Stimulated activated CD8-positive, alpha-beta memory T cell treated with anti-CD3 and anti-CD28 coated beads, Interleukin-15, amount 100 ng/mL, for 48 hours (primary cell): ENCODE measurements around the gene SEL1L3.

Experiments
- DNase-seq, 2 donors: peaks; one replicate each; pipeline ENCODE4 v3.0.0-alpha.2; 2020; ENCODE audit warnings: low read depth in 2 of 2

Gene SEL1L3

DNA sequence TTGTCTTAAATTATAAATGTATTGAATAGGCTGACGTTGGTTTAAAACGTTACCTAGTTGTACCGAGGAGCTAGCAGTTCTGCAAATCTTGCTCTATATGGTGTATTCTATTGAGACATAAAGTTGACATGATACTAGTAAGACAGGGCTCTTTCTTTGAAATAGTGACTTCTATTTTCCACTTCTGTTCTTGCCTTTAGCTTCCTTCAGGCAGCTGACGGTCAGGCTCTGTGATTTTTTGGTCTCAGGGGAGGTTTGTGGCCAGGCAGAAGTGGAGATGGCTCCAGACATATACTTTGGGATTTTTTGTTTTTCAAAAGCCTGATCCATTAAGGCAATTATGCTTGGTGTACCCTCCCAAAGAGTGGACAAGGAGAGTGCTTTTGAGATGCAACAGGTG, 111.9 kb downstream of the SEL1L3 start:
- DNase-seq = no peak

- DNase-seq = no peak
Observed at GRCh38 chr4:25749150-25749794, 113.5 kb downstream of the SEL1L3 start.

DNA sequence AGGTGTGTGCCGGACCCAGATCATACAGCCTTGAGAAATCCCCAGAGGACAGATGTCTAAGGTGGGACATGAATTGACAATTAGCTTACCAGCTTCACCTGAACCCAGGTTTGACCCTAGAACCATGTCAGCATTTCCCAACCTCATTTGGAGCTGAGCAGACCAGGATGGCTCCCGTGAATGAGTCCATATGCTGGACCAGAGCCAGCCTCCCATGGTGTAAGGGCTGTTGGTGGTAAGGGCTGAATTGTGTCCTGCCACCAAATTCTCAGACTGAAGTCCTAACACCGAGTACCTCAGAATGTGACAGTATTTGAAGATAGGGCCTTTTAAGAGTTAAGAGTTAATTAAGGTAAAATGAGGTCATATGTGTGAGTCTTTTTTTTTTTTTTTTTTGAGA, 118.8 kb downstream of the SEL1L3 start:
- DNase-seq = no peak

GRCh38 chr4:25729564-25729963, 133.2 kb downstream of the SEL1L3 start:
- DNase-seq = no peak

GRCh38 chr4:25728886-25729285, 133.9 kb downstream of the SEL1L3 start:
- no peak for DNase-seq

DNA sequence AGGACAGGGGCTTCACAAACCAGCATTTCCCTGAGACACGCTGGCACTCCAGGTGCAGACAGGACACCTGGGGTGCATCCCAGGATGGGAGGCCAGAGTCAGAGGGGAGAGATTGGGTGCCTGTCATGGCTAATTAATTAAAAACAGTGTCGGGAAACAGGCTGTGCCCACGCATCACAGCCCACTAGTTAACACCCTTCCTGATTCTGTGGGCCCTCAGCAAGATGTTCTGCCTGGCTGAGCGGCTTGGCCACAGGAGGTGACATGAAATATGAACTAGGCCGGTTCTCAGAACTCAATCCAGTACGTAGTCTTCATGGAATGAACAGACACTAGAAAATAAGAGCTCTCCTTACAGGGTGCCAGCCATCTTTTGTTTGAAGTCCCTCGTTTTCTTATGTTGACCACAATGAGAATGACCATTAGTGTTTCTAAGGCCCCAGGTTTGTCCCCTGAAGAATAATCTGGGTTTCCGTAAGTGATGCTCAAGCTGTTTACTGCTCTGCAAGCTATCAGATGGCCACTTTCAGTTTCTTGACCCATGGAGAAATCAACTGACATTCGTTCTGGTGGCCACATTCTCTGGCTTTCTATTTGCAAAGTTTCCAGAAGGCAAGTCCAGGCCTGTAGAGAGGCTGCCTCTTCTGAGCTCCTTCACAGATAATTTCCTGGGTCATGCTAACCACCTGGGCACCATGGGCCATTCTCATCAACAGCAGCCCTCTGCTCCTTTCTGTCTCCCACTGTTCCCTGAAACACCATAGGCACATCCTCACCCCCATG, 134.9 kb downstream of the SEL1L3 start:
- no peak for DNase-seq

DNA sequence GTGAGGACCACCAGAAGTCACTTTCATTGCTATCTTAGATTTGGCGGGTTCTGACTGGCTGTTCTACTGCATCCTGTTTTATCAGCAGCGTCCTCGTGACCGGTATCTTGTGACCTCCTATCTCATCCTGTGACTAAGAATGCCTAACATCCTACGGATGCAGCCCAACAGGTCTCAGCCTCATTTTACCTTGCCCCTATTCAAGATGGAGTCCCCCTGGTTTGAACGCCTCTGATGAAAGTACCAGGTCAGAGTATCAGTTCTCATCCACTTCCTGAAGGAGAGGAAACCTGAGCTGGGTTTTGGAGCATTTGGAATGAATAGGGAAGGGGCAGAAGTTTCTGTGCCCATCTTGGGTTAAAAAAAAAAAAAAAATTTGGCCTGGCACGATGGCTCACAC, 136.9 kb downstream of the SEL1L3 start:
- no peak for DNase-seq

- no peak for DNase-seq
Observed at GRCh38 chr4:25723409-25723808, 139.4 kb downstream of the SEL1L3 start.

DNA sequence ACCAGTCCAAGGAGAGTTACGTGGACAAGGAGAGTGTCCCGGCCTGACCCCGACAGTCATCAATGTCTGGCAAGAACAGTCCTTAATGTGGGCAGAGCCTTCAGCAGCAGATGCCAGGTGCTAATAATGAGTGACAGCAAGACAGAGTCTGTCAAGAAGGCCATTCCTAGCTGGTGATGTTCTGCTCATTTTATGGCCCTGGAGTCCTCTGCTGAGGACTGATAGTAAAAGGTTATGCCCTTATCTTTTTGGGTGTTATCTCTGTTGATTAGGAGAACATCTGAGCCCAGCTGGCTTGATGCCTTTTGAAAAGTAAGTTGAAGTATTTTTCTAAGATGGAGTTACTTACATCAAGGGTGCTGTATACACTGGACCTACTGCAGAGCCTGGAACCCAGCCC, 139.8 kb downstream of the SEL1L3 start:
- DNase-seq = no peak

GRCh38 chr4:25713812-25714211, 149.0 kb downstream of the SEL1L3 start:
- no peak for DNase-seq

DNA sequence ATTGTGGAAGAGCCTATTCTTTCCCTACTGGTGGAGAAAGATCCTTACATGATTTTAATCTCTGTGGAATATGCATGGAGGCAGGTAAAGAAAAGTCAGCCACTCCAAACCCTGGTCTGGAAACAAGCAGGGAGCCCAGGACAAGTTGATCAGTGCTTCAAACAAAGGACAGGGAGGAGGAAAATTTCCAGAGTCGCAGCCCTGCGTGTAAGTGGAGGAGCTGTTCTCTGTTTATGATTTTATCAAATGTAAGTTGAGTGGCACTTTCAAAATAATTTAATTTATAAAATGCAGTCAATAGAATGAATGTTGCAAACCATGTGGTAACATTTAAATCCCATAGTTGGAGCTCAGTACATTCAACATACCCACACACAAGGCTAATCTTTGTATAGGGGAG, 150.2 kb downstream of the SEL1L3 start:
- DNase-seq = no peak

- DNase-seq = no peak
Observed at GRCh38 chr4:25710637-25711036, 152.2 kb downstream of the SEL1L3 start.

- no peak for DNase-seq
Observed at GRCh38 chr4:25704516-25704915, 158.3 kb downstream of the SEL1L3 start.

GRCh38 chr4:25703731-25704388, 158.9 kb downstream of the SEL1L3 start:
- no peak for DNase-seq

- DNase-seq = no peak
Observed at GRCh38 chr4:25702848-25703247, 159.9 kb downstream of the SEL1L3 start.

DNA sequence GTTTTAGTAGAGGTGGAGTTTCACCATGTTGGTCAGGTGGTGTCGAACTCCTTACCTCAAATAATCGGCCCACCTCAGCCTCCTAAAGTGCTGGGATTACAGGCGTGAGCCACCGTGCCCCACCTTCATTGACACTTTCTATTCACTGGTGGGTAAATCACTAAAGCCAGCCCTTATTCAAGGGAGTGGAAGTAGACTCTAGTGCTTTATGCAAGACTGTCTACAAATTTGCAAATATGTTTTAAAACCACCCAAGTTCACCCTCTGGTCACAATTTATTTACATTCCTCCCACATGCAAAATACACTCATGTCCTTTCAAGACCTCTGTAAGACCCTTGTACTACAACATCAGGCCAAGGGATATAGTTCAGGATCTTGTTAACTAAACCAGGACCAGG, 162.1 kb downstream of the SEL1L3 start:
- DNase-seq = no peak

GRCh38 chr4:25697516-25697915, 165.3 kb downstream of the SEL1L3 start:
- no peak for DNase-seq
